ENCODE measurements around the gene PIERCE2. TPM values are rescaled to one million over a fixed set of nuclear protein-coding genes. Genes with fewer than 3 reads are reported as not detected.
A peak's percentile ranks its signal among the peaks of the same experiment; 100 is the strongest.

The PIERCE2 gene
- total RNA-seq, 1 donor from 2014 or later, result 1.8 TPM

DNA sequence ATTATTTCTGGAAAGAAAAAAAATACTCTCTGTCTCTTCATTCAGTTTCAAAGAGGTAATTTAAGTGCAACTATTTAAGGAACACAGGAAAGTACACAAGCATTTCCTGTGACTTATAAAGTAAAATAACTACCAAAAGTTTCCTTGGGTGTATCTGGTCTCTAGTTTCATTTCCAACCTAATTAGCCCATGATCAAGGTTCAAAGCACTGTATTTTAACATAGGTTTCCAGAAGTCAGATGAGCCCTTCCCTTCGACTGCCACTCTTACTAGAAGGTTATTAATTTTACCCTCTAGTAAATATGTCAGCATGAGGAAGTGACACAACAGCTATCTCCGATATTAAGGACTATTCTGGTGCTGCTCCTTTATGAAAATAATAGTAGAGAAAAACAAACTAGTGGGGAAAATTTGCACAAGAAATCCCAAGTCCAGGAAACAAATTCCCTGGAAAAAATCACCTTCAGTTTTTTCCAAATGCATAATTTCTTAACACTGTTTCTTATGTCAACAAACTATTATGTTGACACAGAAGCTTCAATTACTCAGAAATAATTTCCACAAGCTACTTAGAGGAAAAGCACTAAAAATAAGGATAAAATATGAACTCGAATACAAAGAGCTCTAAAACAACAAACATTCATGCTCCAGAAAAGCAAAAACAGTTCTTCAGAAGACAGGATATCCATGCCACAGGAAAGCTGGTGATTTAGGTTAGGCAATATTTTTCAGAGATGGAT lies 35.4 kb upstream of the PIERCE2 start:
- FAIRE-seq, result no peak

DNA sequence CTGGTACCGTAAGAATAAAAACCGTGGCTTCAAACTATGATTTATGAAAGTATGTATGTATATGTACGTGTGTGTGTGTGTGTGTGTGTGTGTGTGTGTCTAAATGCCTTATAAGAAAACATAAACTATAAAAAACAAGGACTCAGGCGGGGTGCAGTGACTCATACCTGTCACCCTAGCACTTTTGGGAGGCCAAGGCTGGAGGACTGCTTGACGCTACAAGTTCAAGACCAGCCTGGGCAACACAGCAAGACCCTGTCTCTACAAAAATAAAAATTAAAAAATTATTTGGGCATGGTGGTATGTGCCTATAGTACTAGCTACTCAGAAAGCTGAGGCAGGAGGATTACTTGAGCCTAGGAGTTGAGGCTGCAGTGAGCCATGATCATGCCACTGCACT lies 29.2 kb upstream of the PIERCE2 start:
- no peak for DNase-seq (ENCODE audit: low read depth)
- no peak for FAIRE-seq
- TF ChIP-seq, protein P1, sequence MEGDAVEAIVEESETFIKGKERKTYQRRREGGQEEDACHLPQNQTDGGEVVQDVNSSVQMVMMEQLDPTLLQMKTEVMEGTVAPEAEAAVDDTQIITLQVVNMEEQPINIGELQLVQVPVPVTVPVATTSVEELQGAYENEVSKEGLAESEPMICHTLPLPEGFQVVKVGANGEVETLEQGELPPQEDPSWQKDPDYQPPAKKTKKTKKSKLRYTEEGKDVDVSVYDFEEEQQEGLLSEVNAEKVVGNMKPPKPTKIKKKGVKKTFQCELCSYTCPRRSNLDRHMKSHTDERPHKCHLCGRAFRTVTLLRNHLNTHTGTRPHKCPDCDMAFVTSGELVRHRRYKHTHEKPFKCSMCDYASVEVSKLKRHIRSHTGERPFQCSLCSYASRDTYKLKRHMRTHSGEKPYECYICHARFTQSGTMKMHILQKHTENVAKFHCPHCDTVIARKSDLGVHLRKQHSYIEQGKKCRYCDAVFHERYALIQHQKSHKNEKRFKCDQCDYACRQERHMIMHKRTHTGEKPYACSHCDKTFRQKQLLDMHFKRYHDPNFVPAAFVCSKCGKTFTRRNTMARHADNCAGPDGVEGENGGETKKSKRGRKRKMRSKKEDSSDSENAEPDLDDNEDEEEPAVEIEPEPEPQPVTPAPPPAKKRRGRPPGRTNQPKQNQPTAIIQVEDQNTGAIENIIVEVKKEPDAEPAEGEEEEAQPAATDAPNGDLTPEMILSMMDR (IDR thresholded peaks at IDR 0.05; ENCODE audit: insufficient read depth, low read length, severe bottlenecking), result no peak
- Histone ChIP-seq H3K27me3 (ENCODE audit: control insufficient read depth, insufficient read depth, low read length) (no peaks in the 10 kb centered on the region), H3K4me3 (ENCODE audit: low read depth, low read length) (no peak overlapping the region), H3K36me3 (ENCODE audit: control insufficient read depth, insufficient read depth, low read length) (peaks cover 1% of the 10 kb centered on the region)

More for the DNA sequence above, 35.4 kb upstream of the PIERCE2 start:
- TF ChIP-seq, protein P1 (IDR thresholded peaks at IDR 0.05; ENCODE audit: insufficient read depth, low read length, severe bottlenecking), result no peak
- DNase-seq (ENCODE audit: low read depth), result peak; percentile 18
- Histone ChIP-seq H3K36me3 (ENCODE audit: control insufficient read depth, insufficient read depth, low read length) (peaks cover 1% of the 10 kb centered on the region), H3K27me3 (ENCODE audit: control insufficient read depth, insufficient read depth, low read length) (no peaks in the 10 kb centered on the region), H3K4me3 (ENCODE audit: low read depth, low read length) (no peak overlapping the region)

DNA sequence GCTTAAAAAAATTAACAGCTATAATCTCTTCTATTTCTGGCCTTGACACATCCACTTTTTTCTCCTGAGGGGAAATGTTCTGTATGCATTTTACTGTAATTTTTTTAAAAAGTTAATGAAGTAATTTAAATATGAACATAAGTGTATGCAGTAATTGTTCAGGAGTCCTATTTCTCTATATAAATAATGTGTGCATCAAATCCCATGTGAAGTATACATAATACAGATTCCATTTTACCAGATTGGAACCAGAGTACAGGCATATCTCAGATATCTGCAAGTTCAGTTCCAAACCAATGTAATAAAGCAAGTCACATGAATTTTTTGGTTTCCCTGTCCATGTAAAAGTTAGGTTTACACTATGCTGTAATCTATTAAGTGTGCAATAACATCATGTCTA lies 26.7 kb upstream of the PIERCE2 start:
- Histone ChIP-seq H3K27me3 (ENCODE audit: control insufficient read depth, insufficient read depth, low read length) (no peaks in the 10 kb centered on the region), H3K36me3 (ENCODE audit: control insufficient read depth, insufficient read depth, low read length) (peaks cover 1% of the 10 kb centered on the region), H3K4me3 (ENCODE audit: low read depth, low read length) (no peak overlapping the region)
- TF ChIP-seq, protein P1 (IDR thresholded peaks at IDR 0.05; ENCODE audit: insufficient read depth, low read length, severe bottlenecking), result no peak
- no peak for DNase-seq (ENCODE audit: low read depth)
- no peak for FAIRE-seq

DNA sequence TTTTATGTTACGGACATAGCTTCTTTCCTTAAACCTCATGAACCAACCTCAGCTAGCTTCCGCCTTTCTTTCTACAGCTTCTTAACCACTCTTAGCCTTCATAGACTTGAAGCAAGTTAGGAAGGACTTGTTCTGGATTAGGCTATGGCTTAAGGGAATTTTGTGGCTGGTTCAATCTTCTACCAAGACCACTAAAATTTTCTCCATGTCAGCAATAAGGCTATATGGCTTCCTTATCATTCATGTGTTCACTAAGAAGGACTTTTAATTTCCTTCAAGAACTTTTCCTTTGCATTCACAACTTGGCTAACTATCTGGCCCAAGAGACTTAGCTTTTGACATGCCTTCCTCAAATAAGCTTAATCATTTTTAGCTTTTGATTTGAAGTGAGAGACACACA lies 24.6 kb upstream of the PIERCE2 start:
- H3K4me3 ChIP-seq (ENCODE audit: low read depth, low read length), result no peak overlapping the region
- DNase-seq (ENCODE audit: low read depth), result no peak
- no peaks in the 10 kb centered on the region for H3K27me3 ChIP-seq (ENCODE audit: control insufficient read depth, insufficient read depth, low read length)
- H3K36me3 ChIP-seq (ENCODE audit: control insufficient read depth, insufficient read depth, low read length), result no peaks in the 10 kb centered on the region
- TF ChIP-seq, protein P1 (IDR thresholded peaks at IDR 0.05; ENCODE audit: insufficient read depth, low read length, severe bottlenecking), result no peak
- no peak for FAIRE-seq

DNA sequence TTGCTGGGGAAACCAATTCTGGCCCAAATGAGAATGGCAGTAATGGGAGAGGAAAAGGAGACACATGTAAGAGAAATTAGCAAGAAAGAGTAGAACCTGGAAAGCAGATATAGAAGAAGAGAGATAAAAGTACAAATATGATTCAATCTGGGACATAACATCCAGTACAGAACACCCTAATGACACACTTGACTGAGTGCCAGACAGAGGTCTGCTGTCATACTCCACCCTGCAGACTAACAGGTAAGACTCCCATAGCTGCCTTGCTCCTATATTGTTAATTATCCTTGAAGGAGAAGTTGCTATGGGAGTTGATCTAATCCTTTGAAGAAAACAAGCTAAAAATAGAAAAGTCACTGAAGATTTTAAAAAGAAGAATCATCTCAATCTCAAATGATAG lies 21.3 kb upstream of the PIERCE2 start:
- TF ChIP-seq, protein P1 (IDR thresholded peaks at IDR 0.05; ENCODE audit: insufficient read depth, low read length, severe bottlenecking), result no peak
- DNase-seq (ENCODE audit: low read depth), result peak; percentile 71
- H3K36me3 ChIP-seq (ENCODE audit: control insufficient read depth, insufficient read depth, low read length), result no peaks in the 10 kb centered on the region
- no peak for FAIRE-seq
- H3K27me3 ChIP-seq (ENCODE audit: control insufficient read depth, insufficient read depth, low read length), result no peaks in the 10 kb centered on the region
- no peak overlapping the region for H3K4me3 ChIP-seq (ENCODE audit: low read depth, low read length)

DNA sequence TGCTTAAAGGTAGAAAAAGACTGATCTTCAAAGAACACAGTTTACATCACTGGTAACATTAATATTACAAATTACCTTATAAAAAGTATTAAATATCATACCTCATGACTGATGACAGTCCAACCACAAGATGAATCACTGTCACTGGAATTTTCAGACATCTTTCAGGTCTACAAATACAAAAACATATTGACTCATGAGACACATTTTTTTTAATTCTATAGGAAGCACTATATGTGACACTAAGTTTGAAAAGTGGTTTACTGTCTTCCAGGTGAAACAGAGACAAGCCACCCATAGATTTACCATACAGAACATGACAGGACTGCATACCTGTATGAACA lies 19.1 kb upstream of the PIERCE2 start:
- TF ChIP-seq, protein P1 (IDR thresholded peaks at IDR 0.05; ENCODE audit: insufficient read depth, low read length, severe bottlenecking), result no peak
- no peaks in the 10 kb centered on the region for H3K36me3 ChIP-seq (ENCODE audit: control insufficient read depth, insufficient read depth, low read length)
- DNase-seq (ENCODE audit: low read depth) (peak; percentile 90), FAIRE-seq (no peak)
- no peaks in the 10 kb centered on the region for H3K27me3 ChIP-seq (ENCODE audit: control insufficient read depth, insufficient read depth, low read length)
- H3K4me3 ChIP-seq (ENCODE audit: low read depth, low read length), result no peak overlapping the region

All from bronchial epithelial cell (primary cell).